NT2/D1 (cell line): ENCODE measurements around the gene PLAA.

ENCODE experiments used
- DNase-seq: peaks from one replicate; pipeline ENCODE4 v3.0.0-alpha.2; 2011; ENCODE audit warnings: low read depth, low spot score
- H3K27me3 ChIP-seq: 2 replicates; pipeline ENCODE4 v1.6.0; 2011; ENCODE audit warnings: mild to moderate bottlenecking; ENCODE audit not compliant: insufficient read length, insufficient read depth
- H3K36me3 ChIP-seq: 2 replicates; pipeline ENCODE4 v1.6.1; 2011; ENCODE audit warnings: mild to moderate bottlenecking, low read length, mixed read lengths; ENCODE audit not compliant: insufficient read depth, insufficient read length
- H3K4me1 ChIP-seq: 2 replicates; pipeline ENCODE4 v1.5.1; 2011; ENCODE audit not compliant: insufficient read depth, insufficient read length
- H3K4me3 ChIP-seq: 2 replicates; pipeline ENCODE4 v1.5.1; 2011; ENCODE audit warnings: low read depth; ENCODE audit not compliant: insufficient read length
- H3K9ac ChIP-seq: 2 replicates; pipeline ENCODE4 v1.6.0; 2011; ENCODE audit warnings: low read depth; ENCODE audit not compliant: insufficient read length
- H3K9me3 ChIP-seq: 2 replicates; pipeline ENCODE4 v1.5.1; 2011; ENCODE audit warnings: mild to moderate bottlenecking, low read length; ENCODE audit not compliant: insufficient read depth
- SUZ12 ChIP-seq: IDR thresholded peaks from 2 replicates; pipeline ENCODE4 v1.6.1; 2011; ENCODE audit not compliant: insufficient read length, insufficient read depth; ENCODE audit errors: extremely low read depth
- YY1 ChIP-seq: IDR thresholded peaks from 2 replicates; pipeline ENCODE4 v1.6.1; 2011; ENCODE audit not compliant: insufficient read length, insufficient read depth
- ZNF274 ChIP-seq: IDR thresholded peaks from 2 replicates; pipeline ENCODE4 v1.6.1; 2011; ENCODE audit warnings: mild to moderate bottlenecking, low read depth, low read length

Gene PLAA

GRCh38 chr9:26947736-26948135, 694 bp upstream of the PLAA start:
- peak overlapping the region; percentile 99 for H3K4me3 ChIP-seq
- H3K4me1 ChIP-seq: no peaks in the 10 kb centered on the region
- peaks cover 15% of the 10 kb centered on the region for H3K36me3 ChIP-seq
- H3K27me3 ChIP-seq: no peaks in the 10 kb centered on the region
- DNase-seq: no peak
- peak overlapping the region; percentile 99 for H3K9ac ChIP-seq
- no peaks in the 10 kb centered on the region for H3K9me3 ChIP-seq
- TF ChIP-seq SUZ12: no peak
- no peak for TF ChIP-seq YY1
- TF ChIP-seq ZNF274: no peak

GRCh38 chr9:26945591-26945990, 1.5 kb downstream of the PLAA start:
- peaks cover 20% of the 10 kb centered on the region for H3K36me3 ChIP-seq

GRCh38 chr9:26940779-26941178, 6.3 kb downstream of the PLAA start:
- Histone ChIP-seq H3K27me3 (no peaks in the 10 kb centered on the region), H3K9ac (no peak overlapping the region), H3K4me1 (peaks cover 3% of the 10 kb centered on the region), H3K36me3 (peaks cover 23% of the 10 kb centered on the region), H3K4me3 (no peak overlapping the region), H3K9me3 (peaks cover 9% of the 10 kb centered on the region; the same call in 1 of the 2 replicates)
- no peak for DNase-seq
- TF ChIP-seq ZNF274 (no peak), SUZ12 (no peak), YY1 (no peak)

More at GRCh38 chr9:26945591-26945990, 1.5 kb downstream of the PLAA start:
- H3K9ac ChIP-seq: peak overlapping the region; percentile 99
- DNase-seq: no peak
- no peak for TF ChIP-seq ZNF274
- TF ChIP-seq SUZ12: no peak
- TF ChIP-seq YY1: no peak
- H3K27me3 ChIP-seq: no peaks in the 10 kb centered on the region
- peak overlapping the region; percentile 99 for H3K4me3 ChIP-seq
- no peaks in the 10 kb centered on the region for H3K4me1 ChIP-seq
- H3K9me3 ChIP-seq: no peaks in the 10 kb centered on the region

- no peak for TF ChIP-seq SUZ12
- no peak for TF ChIP-seq ZNF274
- TF ChIP-seq YY1: no peak
- H3K9me3 ChIP-seq: peaks cover 9% of the 10 kb centered on the region; the same call in 1 of the 2 replicates
- peaks cover 23% of the 10 kb centered on the region for H3K36me3 ChIP-seq
- no peaks in the 10 kb centered on the region for H3K27me3 ChIP-seq
- no peak for DNase-seq
- peaks cover 3% of the 10 kb centered on the region for H3K4me1 ChIP-seq
- no peak overlapping the region for H3K9ac ChIP-seq
- no peak overlapping the region for H3K4me3 ChIP-seq
Measured at GRCh38 chr9:26939955-26940711, 6.9 kb downstream of the PLAA start.

- H3K9me3 ChIP-seq: peaks cover 9% of the 10 kb centered on the region; the same call in 1 of the 2 replicates
- TF ChIP-seq SUZ12 (no peak), YY1 (no peak), ZNF274 (no peak)
- peaks cover 21% of the 10 kb centered on the region for H3K36me3 ChIP-seq
- H3K9ac ChIP-seq: no peak overlapping the region
- no peak overlapping the region for H3K4me3 ChIP-seq
- H3K4me1 ChIP-seq: peaks cover 3% of the 10 kb centered on the region
- no peaks in the 10 kb centered on the region for H3K27me3 ChIP-seq
- DNase-seq: no peak
Measured at GRCh38 chr9:26937816-26938371, 9.1 kb downstream of the PLAA start.

GRCh38 chr9:26935847-26936246, 11.2 kb downstream of the PLAA start:
- Histone ChIP-seq H3K9me3 (peaks cover 9% of the 10 kb centered on the region; the same call in 1 of the 2 replicates), H3K9ac (no peak overlapping the region), H3K27me3 (no peaks in the 10 kb centered on the region), H3K4me1 (peaks cover 3% of the 10 kb centered on the region), H3K4me3 (no peak overlapping the region), H3K36me3 (peaks cover 23% of the 10 kb centered on the region)
- DNase-seq: no peak
- TF ChIP-seq YY1 (no peak), ZNF274 (no peak), SUZ12 (no peak)

- Histone ChIP-seq H3K36me3 (peaks cover 67% of the 10 kb centered on the region), H3K27me3 (no peaks in the 10 kb centered on the region), H3K4me1 (no peaks in the 10 kb centered on the region), H3K9me3 (no peaks in the 10 kb centered on the region), H3K9ac (no peak overlapping the region), H3K4me3 (no peak overlapping the region)
- no peak for TF ChIP-seq SUZ12
- no peak for TF ChIP-seq YY1
- DNase-seq: no peak
Measured at GRCh38 chr9:26928902-26929495, 18.0 kb downstream of the PLAA start.
